ENCODE data around the gene PFAS. TPM values are rescaled to one million over a fixed set of nuclear protein-coding genes. Genes with fewer than 3 reads are reported as not detected.

Gene PFAS
- total RNA-seq, 4 donors from 2014 or later, result 10.8 to 28.9 (median 16.0) TPM

- no peak overlapping the region for H3K4me3 ChIP-seq
Measured at GRCh38 chr17:8283356-8283755, 34.3 kb downstream of the PFAS start.

GRCh38 chr17:8284126-8284525 lies 35.0 kb downstream of the PFAS start:
- H3K27ac ChIP-seq, result no peak overlapping the region
- H3K36me3 ChIP-seq, result no peaks in the 10 kb centered on the region
- no peak overlapping the region for H3K4me3 ChIP-seq
- WGBS, 2 donors (ENCODE audit: low coverage in 1 of 2), result 91 to 100% methylated on average over 1 to 4 of the region's 4 CpGs
- no peak for ATAC-seq
- no peaks in the 10 kb centered on the region for H3K9me3 ChIP-seq
- peaks cover 0 to 13% (median 3%) of the 10 kb centered on the region in 3 donors for H3K4me1 ChIP-seq
- no peak for TF ChIP-seq POLR2AphosphoS5 (IDR thresholded peaks at IDR 0.05)
- TF ChIP-seq POLR2A (IDR thresholded peaks at IDR 0.05), result no peak
- TF ChIP-seq EP300 (IDR thresholded peaks at IDR 0.05), result no peak
- no peak for TF ChIP-seq CTCF (IDR thresholded peaks at IDR 0.05)
- H3K27me3 ChIP-seq, result no peaks in the 10 kb centered on the region

More at GRCh38 chr17:8283356-8283755, 34.3 kb downstream of the PFAS start:
- WGBS, 2 donors (ENCODE audit: low coverage in 1 of 2), result 66 to 75% methylated on average over 4 of the region's 4 CpGs
- Histone ChIP-seq H3K36me3 (no peaks in the 10 kb centered on the region), H3K27ac (no peak overlapping the region), H3K27me3 (no peaks in the 10 kb centered on the region), H3K4me1 (peaks cover 0 to 10% (median 3%) of the 10 kb centered on the region in 3 donors), H3K9me3 (no peaks in the 10 kb centered on the region)
- ATAC-seq, result no peak
- TF ChIP-seq CTCF (IDR thresholded peaks at IDR 0.05) (no peak), EP300 (IDR thresholded peaks at IDR 0.05) (no peak), POLR2AphosphoS5 (IDR thresholded peaks at IDR 0.05) (no peak), POLR2A (IDR thresholded peaks at IDR 0.05) (no peak)

GRCh38 chr17:8285270-8286181 lies 36.4 kb downstream of the PFAS start:
- ATAC-seq, result no peak
- 70 to 84% methylated on average over 4 to 5 of the region's 10 CpGs for WGBS, 2 donors (ENCODE audit: low coverage in 1 of 2)

GRCh38 chr17:8287651-8288335 lies 38.7 kb downstream of the PFAS start:
- peaks cover 0 to 26% (median 9%) of the 10 kb centered on the region in 3 donors for H3K4me1 ChIP-seq
- 38 to 39% methylated on average over 5 to 7 of the region's 19 CpGs for WGBS, 2 donors (ENCODE audit: low coverage in 1 of 2)
- ATAC-seq, result no peak
- TF ChIP-seq CTCF (IDR thresholded peaks at IDR 0.05) (no peak), POLR2AphosphoS5 (IDR thresholded peaks at IDR 0.05) (no peak), EP300 (IDR thresholded peaks at IDR 0.05) (no peak), POLR2A (IDR thresholded peaks at IDR 0.05) (no peak)
- H3K4me3 ChIP-seq, result peak overlapping the region; percentile 67 to 77
- H3K27ac ChIP-seq, result peak overlapping the region in 3 of 4 donors; percentile 90 to 93 (median 92)
- no peaks in the 10 kb centered on the region for H3K9me3 ChIP-seq
- H3K36me3 ChIP-seq, result no peaks in the 10 kb centered on the region
- no peaks in the 10 kb centered on the region for H3K27me3 ChIP-seq

More at GRCh38 chr17:8285270-8286181, 36.4 kb downstream of the PFAS start:
- TF ChIP-seq POLR2A (IDR thresholded peaks at IDR 0.05) (no peak), CTCF (IDR thresholded peaks at IDR 0.05) (no peak), POLR2AphosphoS5 (IDR thresholded peaks at IDR 0.05) (no peak), EP300 (IDR thresholded peaks at IDR 0.05) (no peak)
- Histone ChIP-seq H3K27me3 (no peaks in the 10 kb centered on the region), H3K9me3 (no peaks in the 10 kb centered on the region), H3K27ac (no peak overlapping the region), H3K36me3 (no peaks in the 10 kb centered on the region), H3K4me1 (peaks cover 0 to 26% (median 9%) of the 10 kb centered on the region in 3 donors), H3K4me3 (no peak overlapping the region)

Measured in gastroesophageal sphincter (tissue), 4 donors.